PC-9 (cell line): ENCODE measurements around the gene ZNF593OS. TPM values are rescaled to one million over a fixed set of nuclear protein-coding genes. Genes with fewer than 3 reads are reported as not detected.

Source experiments
- BruUV-seq: library from RNA; stranded (reverse); fragments of 400-500 nt; replicated peaks from 2 replicates; lab custom pipeline; 2021; lab: Mats Ljungman, UMichigan
- CTCF ChIA-PET: fragments of 300-600 bp; sonication (Branson Sonifier 250); formaldehyde crosslinking; loops from one replicate; lab custom pipeline; 2022; ENCODE audit warnings: antibody characterized with exemption; lab: Charles Lee
- POLR2A ChIA-PET: fragments of 300-600 bp; sonication (Branson Sonifier 250); formaldehyde crosslinking; loops from one replicate; lab custom pipeline; 2022; ENCODE audit warnings: antibody characterized with exemption; ENCODE audit not compliant: unreplicated experiment; lab: Charles Lee
- DNase-seq, 2 experiments: peaks; one replicate each; pipeline versions ENCODE4 v3.0.0 to v3.0.0-alpha.2; 2015 to 2022; ENCODE audit warnings: mixed read lengths in 1 of 2
- H2AFZ ChIP-seq: fragments of 200-600 bp; sonication (generic); 2 replicates; pipeline ENCODE4 v1.8.1; 2017; ENCODE audit warnings: antibody characterized with exemption
- H3F3A ChIP-seq: fragments of 200-600 bp; sonication (generic); 2 replicates; pipeline ENCODE4 v1.8.1; 2017; ENCODE audit warnings: antibody characterized with exemption, mild to moderate bottlenecking, low read depth; ENCODE audit not compliant: insufficient read depth
- H3K27ac ChIP-seq: fragments of 200-600 bp; sonication (generic); 2 replicates; pipeline ENCODE4 v1.6.1; 2016; ENCODE audit warnings: mixed run types
- H3K27me3 ChIP-seq: fragments of 200-600 bp; sonication (generic); 2 replicates; pipeline ENCODE4 v1.6.1; 2016; ENCODE audit warnings: low read depth, mixed run types; ENCODE audit not compliant: insufficient read depth
- H3K36me3 ChIP-seq: fragments of 200-600 bp; sonication (generic); 2 replicates; pipeline ENCODE4 v1.6.1; 2016; ENCODE audit warnings: low read depth, mixed run types
- H3K4me1 ChIP-seq: fragments of 200-600 bp; sonication (generic); replicated peaks from 2 replicates; pipeline ENCODE4 v1.6.1; 2016; ENCODE audit warnings: mixed run types; ENCODE audit not compliant: insufficient read depth
- H3K4me2 ChIP-seq: fragments of 200-600 bp; sonication (generic); 2 replicates; pipeline ENCODE4 v1.6.1; 2017; ENCODE audit warnings: mixed run types
- H3K4me3 ChIP-seq: fragments of 200-600 bp; sonication (generic); 2 replicates; pipeline ENCODE4 v1.6.1; 2016; ENCODE audit warnings: mixed run types
- H3K79me2 ChIP-seq: fragments of 200-600 bp; sonication (generic); 2 replicates; pipeline ENCODE4 v1.6.1; 2017; ENCODE audit warnings: low read depth, mixed run types
- H3K9me2 ChIP-seq: fragments of 200-600 bp; sonication (generic); 2 replicates; pipeline ENCODE4 v1.8.1; 2017; ENCODE audit warnings: mild to moderate bottlenecking; ENCODE audit not compliant: insufficient read depth
- H3K9me3 ChIP-seq: fragments of 200-600 bp; sonication (generic); 2 replicates; pipeline ENCODE4 v1.8.1; 2016; ENCODE audit warnings: low read depth; ENCODE audit not compliant: insufficient read depth
- H4K20me1 ChIP-seq: fragments of 200-600 bp; sonication (generic); 2 replicates; pipeline ENCODE4 v1.8.1; 2017; ENCODE audit not compliant: insufficient read depth
- EZH2 ChIP-seq: fragments of 200-600 bp; sonication (generic); IDR thresholded peaks from 2 replicates; pipeline ENCODE4 v1.8.0; 2017; ENCODE audit warnings: antibody characterized with exemption, low read depth
- intact Hi-C: fragments of 100-400 bp; cut with micrococcal nuclease; formaldehyde crosslinking; loops from one replicate; pipeline ENCODE4 v1.10.0; 2022; ENCODE audit not compliant: unreplicated experiment
- total RNA-seq: library from RNA; stranded (reverse); gene quantifications from 2 replicates; pipeline ENCODE4 v1.2.3, GENCODE V29; 2021
- TF ChIP-seq, protein P1 (sequence below): fragments of 200-600 bp; sonication (generic); conservative IDR thresholded peaks from 2 replicates; pipeline ENCODE4 v1.6.1; 2017; ENCODE audit warnings: mixed run types, antibody characterized with exemption, mild to moderate bottlenecking, moderate library complexity

Gene ZNF593OS
- total RNA-seq, 1 experiment from 2014 or later: not detected

DNA sequence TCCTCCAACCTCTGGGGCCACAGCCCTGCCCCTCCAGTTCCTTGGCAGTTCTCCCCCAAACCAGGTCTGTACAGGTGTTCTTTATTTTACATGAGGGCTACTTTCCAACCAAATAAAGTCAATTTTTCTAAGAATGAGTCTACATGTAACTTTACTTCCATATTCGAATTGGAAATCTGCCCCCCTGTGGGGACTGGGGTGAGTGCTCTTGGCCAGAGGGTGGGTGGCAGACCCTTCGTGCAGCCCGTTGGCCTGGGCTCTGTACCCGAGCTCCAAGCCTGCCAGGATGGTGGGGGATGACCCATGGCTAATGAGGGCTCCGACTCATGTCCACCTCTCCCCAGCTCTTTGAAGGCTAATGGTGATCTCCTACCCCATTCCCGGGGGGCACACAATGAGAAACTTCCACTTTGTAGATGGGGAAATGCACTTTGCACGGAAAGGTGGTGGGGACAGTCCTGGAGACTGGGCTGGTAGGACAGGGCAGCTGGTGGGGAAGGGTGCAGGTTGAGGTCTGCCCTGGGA, 18.2 kb upstream of the ZNF593OS start:
- no peaks in the 10 kb centered on the region for H4K20me1 ChIP-seq
- no peak overlapping the region for H3K27ac ChIP-seq
- H3K4me1 ChIP-seq: no peaks in the 10 kb centered on the region
- no peak for DNase-seq
- no peaks in the 10 kb centered on the region for H3K79me2 ChIP-seq
- H3F3A ChIP-seq: no peaks in the 10 kb centered on the region
- H3K27me3 ChIP-seq: no peaks in the 10 kb centered on the region
- no peak overlapping the region for H3K4me2 ChIP-seq
- H2AFZ ChIP-seq: no peak overlapping the region
- H3K36me3 ChIP-seq: 0 out of 2 replicates have a peak, but pooled peaks cover 3% of the 10 kb centered on the region
- H3K9me3 ChIP-seq: no peaks in the 10 kb centered on the region
- H3K9me2 ChIP-seq: no peaks in the 10 kb centered on the region
- H3K4me3 ChIP-seq: no peak overlapping the region
- ChIA-PET POLR2A (interaction anchor here (0.7 kb wide), 2 partner anchors 42 to 45 kb away, joined by 3 to 4 read pairs; no protein-coding TSS in a partner anchor), CTCF (interaction anchor here (1.0 kb wide), 1 partner anchor 43 kb away, joined by 5 read pairs; no protein-coding TSS in a partner anchor)
- intact Hi-C loops: no loop called here
- no peak for TF ChIP-seq EZH2
- TF ChIP-seq, protein P1, sequence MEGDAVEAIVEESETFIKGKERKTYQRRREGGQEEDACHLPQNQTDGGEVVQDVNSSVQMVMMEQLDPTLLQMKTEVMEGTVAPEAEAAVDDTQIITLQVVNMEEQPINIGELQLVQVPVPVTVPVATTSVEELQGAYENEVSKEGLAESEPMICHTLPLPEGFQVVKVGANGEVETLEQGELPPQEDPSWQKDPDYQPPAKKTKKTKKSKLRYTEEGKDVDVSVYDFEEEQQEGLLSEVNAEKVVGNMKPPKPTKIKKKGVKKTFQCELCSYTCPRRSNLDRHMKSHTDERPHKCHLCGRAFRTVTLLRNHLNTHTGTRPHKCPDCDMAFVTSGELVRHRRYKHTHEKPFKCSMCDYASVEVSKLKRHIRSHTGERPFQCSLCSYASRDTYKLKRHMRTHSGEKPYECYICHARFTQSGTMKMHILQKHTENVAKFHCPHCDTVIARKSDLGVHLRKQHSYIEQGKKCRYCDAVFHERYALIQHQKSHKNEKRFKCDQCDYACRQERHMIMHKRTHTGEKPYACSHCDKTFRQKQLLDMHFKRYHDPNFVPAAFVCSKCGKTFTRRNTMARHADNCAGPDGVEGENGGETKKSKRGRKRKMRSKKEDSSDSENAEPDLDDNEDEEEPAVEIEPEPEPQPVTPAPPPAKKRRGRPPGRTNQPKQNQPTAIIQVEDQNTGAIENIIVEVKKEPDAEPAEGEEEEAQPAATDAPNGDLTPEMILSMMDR: no peak
- BruUV-seq: no TSS peak

DNA sequence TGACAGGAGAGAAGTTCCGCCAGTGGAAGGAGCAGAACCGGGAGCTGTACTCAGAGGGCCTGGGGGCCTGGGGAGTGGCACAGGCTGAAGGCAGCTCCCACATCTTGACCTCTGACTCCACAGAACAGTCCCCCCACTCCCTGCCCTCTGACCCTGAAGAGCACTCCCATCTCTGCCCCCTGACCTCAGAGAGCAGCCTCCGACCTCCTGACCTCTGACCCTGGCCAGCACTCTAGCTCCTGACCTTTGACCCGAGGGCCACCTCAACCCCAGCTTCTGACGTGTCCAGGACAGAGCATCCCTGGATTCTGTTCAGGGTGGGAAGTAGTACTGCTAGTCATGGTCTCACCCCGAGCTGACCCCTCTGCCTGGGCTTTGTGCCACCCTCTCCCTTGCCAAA, 17.7 kb upstream of the ZNF593OS start:
- H2AFZ ChIP-seq: no peak overlapping the region
- no peak overlapping the region for H3K27ac ChIP-seq
- TF ChIP-seq, protein P1: no peak
- no peak for TF ChIP-seq EZH2
- H4K20me1 ChIP-seq: no peaks in the 10 kb centered on the region
- ChIA-PET CTCF (no interaction called here), POLR2A (interaction anchor here (0.7 kb wide), 1 partner anchor 42 kb away, joined by 3 read pairs; no protein-coding TSS in a partner anchor)
- no peaks in the 10 kb centered on the region for H3K9me3 ChIP-seq
- no TSS peak for BruUV-seq
- intact Hi-C loops: no loop called here
- H3K9me2 ChIP-seq: no peaks in the 10 kb centered on the region
- H3K79me2 ChIP-seq: no peaks in the 10 kb centered on the region
- no peak overlapping the region for H3K4me3 ChIP-seq
- H3K4me1 ChIP-seq: no peaks in the 10 kb centered on the region
- no peak for DNase-seq
- no peak overlapping the region for H3K4me2 ChIP-seq
- H3K27me3 ChIP-seq: no peaks in the 10 kb centered on the region
- H3K36me3 ChIP-seq: 0 out of 2 replicates have a peak, but pooled peaks cover 6% of the 10 kb centered on the region
- H3F3A ChIP-seq: no peaks in the 10 kb centered on the region

DNA sequence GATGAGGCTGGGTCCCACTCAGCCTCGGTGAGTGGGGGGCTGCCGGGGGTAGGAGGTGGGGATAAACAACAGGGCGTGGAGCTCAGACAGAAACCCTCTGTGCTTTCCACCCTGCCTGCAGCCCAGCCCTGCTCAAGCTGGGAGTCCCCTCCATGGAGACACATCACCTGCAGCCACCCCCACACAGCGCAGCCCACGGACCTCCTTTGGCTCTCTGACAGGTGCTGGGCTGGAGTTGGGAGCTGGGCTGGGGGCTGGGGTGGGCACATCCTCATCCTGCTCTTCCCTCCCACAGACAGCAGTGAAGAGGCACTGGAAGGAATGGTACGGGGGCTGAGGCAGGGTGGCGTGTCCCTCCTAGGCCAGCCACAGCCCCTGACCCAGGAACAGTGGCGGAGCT, 16.8 kb upstream of the ZNF593OS start:
- BruUV-seq: no TSS peak
- Histone ChIP-seq H3K36me3 (0 out of 2 replicates have a peak, but pooled peaks cover 6% of the 10 kb centered on the region), H3K27me3 (no peaks in the 10 kb centered on the region), H2AFZ (no peak overlapping the region), H3K4me2 (no peak overlapping the region), H3K9me2 (no peaks in the 10 kb centered on the region), H3K4me3 (no peak overlapping the region), H3K9me3 (no peaks in the 10 kb centered on the region), H3F3A (no peaks in the 10 kb centered on the region), H3K79me2 (no peaks in the 10 kb centered on the region), H4K20me1 (no peaks in the 10 kb centered on the region), H3K4me1 (no peaks in the 10 kb centered on the region), H3K27ac (no peak overlapping the region)
- POLR2A ChIA-PET: no interaction called here
- TF ChIP-seq EZH2: no peak
- TF ChIP-seq, protein P1: no peak
- intact Hi-C loops: no loop called here
- DNase-seq: no peak
- CTCF ChIA-PET: interaction anchor here (0.5 kb wide), 1 partner anchor 87 kb away, joined by 3 read pairs; no protein-coding TSS in a partner anchor
